K562 (cell line): ENCODE measurements around the gene SCYGR1. TPM values are rescaled to one million over a fixed set of nuclear protein-coding genes. Genes with fewer than 3 reads are reported as not detected.

Experiments
- ATAC-seq: fragments of 200-7000 bp; cut with Tn5 transposase; 3 replicates; pipeline ENCODE4 v1.9.1; 2020; ENCODE audit warnings: moderate library complexity
- BruUV-seq: library from RNA; stranded (reverse); fragments of 400-500 nt; replicated peaks from 2 replicates; lab custom pipeline; 2021; lab: Mats Ljungman, UMichigan
- CTCF ChIA-PET: fragments of 300-600 bp; formaldehyde crosslinking; extraction: SDS; loops from one replicate; lab custom pipeline; 2021; ENCODE audit warnings: low intra/inter-chr PET ratio; lab: Yijun Ruan, JAX
- POLR2A ChIA-PET: fragments of 300-600, 350-650 bp; sonication (Branson Sonifier 250); formaldehyde crosslinking; extraction: SDS; loops from one replicate; lab custom pipeline; 2021; ENCODE audit warnings: antibody characterized with exemption, inconsistent platforms; lab: Yijun Ruan, JAX
- DNase-seq, 4 experiments: peaks; one replicate each; pipeline versions ENCODE4 v3.0.0 to v3.0.0-alpha.2; 2011 to 2018; ENCODE audit warnings: low spot score in 3 of 4, mixed read lengths in 3 of 4; ENCODE audit errors: extremely low read depth in 1 of 4
- FAIRE-seq: peaks from 2 replicates; lab custom pipeline; 2011; peaks lifted over from hg19 to GRCh38; lab: Jason Lieb, UNC
- H2AFZ ChIP-seq: 2 replicates; pipeline ENCODE4 v1.6.0; 2011; ENCODE audit warnings: low read depth, low read length, control low read depth, inconsistent platforms
- H3K27ac ChIP-seq: fragments of 200-600 bp; 3 replicates; pipeline ENCODE4 v1.8.0; 2011; ENCODE audit warnings: low read depth, mild to moderate bottlenecking, control low read depth, inconsistent platforms, low read length, moderate library complexity, mixed read lengths; ENCODE audit errors: extremely low read depth
- H3K27me3 ChIP-seq, 2 experiments: fragments of 300-600 bp in 1 of 2; 2 replicates in 1 of 2; 3 replicates in 1 of 2; pipeline versions ENCODE4 v1.6.0 to v1.8.0; 2011; ENCODE audit warnings: inconsistent platforms in 2 of 2, low read length in 2 of 2, mild to moderate bottlenecking in 1 of 2, mixed read lengths in 1 of 2, moderate library complexity in 1 of 2; ENCODE audit not compliant: control insufficient read depth in 2 of 2, insufficient read depth in 2 of 2
- H3K36me3 ChIP-seq: fragments of 300-600 bp; 3 replicates; pipeline ENCODE4 v1.8.0; 2011; ENCODE audit warnings: mild to moderate bottlenecking, low read length, inconsistent platforms; ENCODE audit not compliant: control insufficient read depth, insufficient read depth
- H3K4me1 ChIP-seq, 2 experiments: fragments of 200-600 bp in 1 of 2; replicated peaks in 1 of 2; 2 replicates in 1 of 2; 3 replicates in 1 of 2; pipeline versions ENCODE4 v1.5.1 to v1.8.0; 2011; ENCODE audit warnings: inconsistent platforms in 2 of 2, low read length in 2 of 2, mild to moderate bottlenecking in 1 of 2, mixed read lengths in 1 of 2, moderate library complexity in 1 of 2; ENCODE audit not compliant: control insufficient read depth in 2 of 2, insufficient read depth in 2 of 2
- H3K4me2 ChIP-seq: 2 replicates; pipeline ENCODE4 v1.6.1; 2011; ENCODE audit warnings: low read length, control low read depth, inconsistent platforms, mixed read lengths; ENCODE audit not compliant: insufficient read depth
- H3K4me3 ChIP-seq: fragments of 200-600 bp; sonication (generic), shearing (Covaris generic); 2 replicates; pipeline ENCODE4 v1.5.1; 2016; ENCODE audit warnings: control low read depth, inconsistent platforms
- H3K79me2 ChIP-seq: fragments of 200-600 bp; 3 replicates; pipeline ENCODE4 v1.8.0; 2011; ENCODE audit warnings: low read length, inconsistent platforms; ENCODE audit not compliant: control insufficient read depth, insufficient read depth
- H3K9ac ChIP-seq, 2 experiments: 2 replicates each; pipeline versions ENCODE4 v1.6.0 to v1.6.1; 2011; ENCODE audit warnings: low read depth in 2 of 2, low read length in 2 of 2, control low read depth in 1 of 2, inconsistent platforms in 1 of 2, mild to moderate bottlenecking in 1 of 2, mixed read lengths in 1 of 2; ENCODE audit not compliant: insufficient read depth in 1 of 2
- H3K9me1 ChIP-seq: one replicate; pipeline ENCODE4 v1.6.0; 2011; ENCODE audit warnings: inconsistent platforms, mild to moderate bottlenecking, low read length, moderate library complexity; ENCODE audit not compliant: control insufficient read depth, insufficient read depth
- H3K9me3 ChIP-seq: replicated peaks from 2 replicates; pipeline ENCODE4 v1.5.1; 2011; ENCODE audit warnings: low read depth, low read length, inconsistent platforms; ENCODE audit not compliant: control insufficient read depth, insufficient read depth
- H4K20me1 ChIP-seq: replicated peaks from 2 replicates; pipeline ENCODE4 v1.6.1; 2011; ENCODE audit warnings: low read length, inconsistent platforms, mixed read lengths; ENCODE audit not compliant: control insufficient read depth, insufficient read depth
- AFF1 ChIP-seq, 2 experiments: fragments of 450-650 bp; IDR thresholded peaks; 2 replicates each; pipeline ENCODE4 v1.6.1; 2018; ENCODE audit warnings: mild to moderate bottlenecking in 2 of 2, low read depth in 1 of 2; ENCODE audit not compliant: partially characterized antibody in 2 of 2
- C11orf30 ChIP-seq: fragments of 450-650 bp; IDR thresholded peaks from 2 replicates; pipeline ENCODE4 v1.6.1; 2016; ENCODE audit warnings: low read depth, mild to moderate bottlenecking
- MYNN ChIP-seq, 2 experiments: sonication (generic); formaldehyde crosslinking in 1 of 2; IDR thresholded peaks; 2 replicates each; pipeline versions ENCODE4 v1.5.0 to v1.6.1; 2016 to 2020; ENCODE audit warnings: antibody characterized with exemption in 1 of 2, missing genetic modification reagents in 1 of 2
- NFE2 ChIP-seq: IDR thresholded peaks from 2 replicates; pipeline ENCODE4 v1.6.1; 2014; ENCODE audit warnings: antibody characterized with exemption, low read depth
- PCBP1 ChIP-seq: fragments of 200-400 bp; formaldehyde crosslinking; IDR thresholded peaks from 2 replicates; pipeline ENCODE4 v1.6.1; 2018; ENCODE audit warnings: mild to moderate bottlenecking, low read depth, low read length; ENCODE audit not compliant: poor library complexity, severe bottlenecking
- ZNF316 ChIP-seq: fragments of 450-650 bp; IDR thresholded peaks from 2 replicates; pipeline ENCODE4 v1.6.1; 2016
- WGBS: fragments of 100-300 bp; shearing (Covaris generic); methylation state at CpG from one replicate; pipeline ENCODE4 v1.1.6; 2016; ENCODE audit warnings: low coverage, mixed read lengths; ENCODE audit not compliant: insufficient coverage; ENCODE audit errors: missing lambda C conversion rate; 5-methylcytosine and 5-hydroxymethylcytosine counted together
- in situ Hi-C: fragments of 300-500 bp; cut with MboI; formaldehyde crosslinking; loops from 4 replicates; pipeline ENCODE4 v1.15.0; 2018; ENCODE audit warnings: inconsistent platforms, mixed read lengths
- intact Hi-C: fragments of 100-400 bp; cut with micrococcal nuclease; formaldehyde crosslinking; loops from 2 replicates; pipeline ENCODE4 v1.14.2; 2022
- polyA plus RNA-seq, 8 experiments: library from polyadenylated mRNA; depleted of rRNA in 4 of 8; stranded (reverse) in 5 of 8; unstranded in 3 of 8; fragments of >200 nt; fragmentation: Nextera tagmentation in 2 of 8; fragmentation: Illumina TruSeq in 1 of 8; extraction: Ambion mirVana in 2 of 8; extraction: Trizol in 1 of 8; gene quantifications; 2 replicates each; pipeline versions ENCODE4 v1.2.1 to v1.2.3, GENCODE V29; 2011 to 2014; ENCODE audit warnings: inconsistent platforms in 1 of 8, missing spikeins in 1 of 8
- total RNA-seq, 7 experiments: library from RNA; depleted of rRNA in 6 of 7; stranded (reverse); fragments of >200 nt in 6 of 7; fragmentation: Illumina TruSeq in 2 of 7; extraction: Trizol in 2 of 7; gene quantifications; 2 replicates each; pipeline versions ENCODE4 v1.2.1 to v1.2.3, GENCODE V29; 2011 to 2021; ENCODE audit warnings: low replicate concordance in 1 of 7

The SCYGR1 gene
- total and polyA plus RNA-seq, 9 of the 15 experiments (the other 6 are each of a cell fraction or from before 2014, with no cell fraction given), result not detected

DNA sequence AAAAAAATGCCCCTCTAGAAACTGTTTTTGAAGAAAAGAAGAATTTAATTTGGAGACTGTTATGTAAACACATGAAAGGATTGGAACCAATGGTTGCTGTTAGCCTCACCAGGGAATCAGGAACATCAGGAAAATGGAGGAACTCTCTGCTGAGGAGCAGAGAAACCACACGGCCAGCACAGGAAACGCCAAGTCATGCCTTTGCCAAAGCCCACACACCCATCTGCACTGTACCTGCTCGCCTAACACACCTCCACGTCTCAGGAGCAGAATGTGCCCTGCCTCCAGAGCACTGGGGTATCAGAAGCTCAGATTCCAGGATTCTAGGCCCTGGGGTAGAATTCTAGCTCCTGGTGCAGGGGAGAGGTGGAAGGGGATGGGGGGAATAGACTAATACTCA lies 9.8 kb upstream of the SCYGR1 start:
- CTCF ChIA-PET, result no interaction called here

More for the DNA sequence above, 9.8 kb upstream of the SCYGR1 start:
- Histone ChIP-seq H3K36me3 (no peaks in the 10 kb centered on the region), H3K27me3 (peaks cover 0 to 8% of the 10 kb centered on the region in 2 experiments; a peak in 3 of 5 replicates), H3K27ac (no peak overlapping the region)
- 4% methylated on average over 4 of the region's 4 CpGs for WGBS
- no peak for DNase-seq
- BruUV-seq, result no TSS peak
- TF ChIP-seq C11orf30, result peak; percentile 11; the same call in 1 of the 2 replicates
- no peak for TF ChIP-seq MYNN (IDR thresholded peaks at IDR 0.05)
- no peak for TF ChIP-seq MYNN (CRISPR knock-in tag; IDR thresholded peaks at IDR 0.05)
- TF ChIP-seq ZNF316, result peak; percentile 23; the same call in 1 of the 2 replicates
- peak; percentile 57 for TF ChIP-seq NFE2
- TF ChIP-seq PCBP1, result no peak
- no peak for TF ChIP-seq AFF1 (IDR thresholded peaks at IDR 0.05; ENCODE audit: low read depth in 1 of 2, partially characterized antibody in 2 of 2)
- TF ChIP-seq, all 486 proteins: peak for 3
- no peaks in the 10 kb centered on the region for H3K9me3 ChIP-seq
- no peaks in the 10 kb centered on the region for H4K20me1 ChIP-seq
- H3K9ac ChIP-seq, result no peak overlapping the region
- no peak overlapping the region for H3K4me2 ChIP-seq
- no peak overlapping the region for H3K4me3 ChIP-seq
- FAIRE-seq (no peak), ATAC-seq (peak; percentile 55; the same call in 2 of the 3 replicates)
- H3K9me1 ChIP-seq, result no peaks in the 10 kb centered on the region
- H3K79me2 ChIP-seq, result no peaks in the 10 kb centered on the region
- in situ Hi-C loops, result no loop called here
- POLR2A ChIA-PET, result no interaction called here
- H3K4me1 ChIP-seq, result no peaks in the 10 kb centered on the region; a peak in 2 of 5 replicates
- intact Hi-C loops, result loop anchor here (10.0 kb wide), 1 partner anchor 467 kb away; no protein-coding TSS in a partner anchor
- no peak overlapping the region for H2AFZ ChIP-seq
